Measurements from ENCODE around the gene GSPT1. TPM values are rescaled to one million over a fixed set of nuclear protein-coding genes. Genes with fewer than 3 reads are reported as not detected.
"Not testable (repeated sequence)": the region's sequence is repeated elsewhere in the genome, so short reads cannot be mapped to it uniquely, and the experiment has no call there.

The GSPT1 gene
- polyA plus RNA-seq, 1 of the 3 experiments (the other 2 are of a cell fraction) = 41.5 TPM

GRCh38 chr16:11833951-11834695 lies 81.6 kb downstream of the GSPT1 start:
- Histone ChIP-seq H3K9me3 (no peaks in the 10 kb centered on the region), H4K20me1 (ENCODE audit: insufficient read depth) (peaks cover 9% of the 10 kb centered on the region; the same call in 1 of the 2 replicates), H3K27me3 (ENCODE audit: insufficient read depth) (no peaks in the 10 kb centered on the region), H3F3A (replicated peaks; ENCODE audit: insufficient read depth) (peaks cover 31% of the 10 kb centered on the region), H3K4me2 (no peak overlapping the region), H3K36me3 (replicated peaks in 1 of 2; ENCODE audit: control insufficient read depth in 1 of 2, insufficient read depth in 2 of 2, low read length in 1 of 2) (peaks cover 6 to 22% of the 10 kb centered on the region in 2 experiments), H3K4me3 (ENCODE audit: low read depth in 2 of 2, low read length in 1 of 2) (no peak overlapping the region), H3K4me1 (ENCODE audit: control insufficient read depth in 1 of 2, insufficient read depth in 2 of 2, low read depth in 1 of 2, low read length in 1 of 2) (peaks cover 2 to 5% of the 10 kb centered on the region in 2 experiments; a peak in 3 of 4 replicates), H3K27ac (ENCODE audit: low read depth in 2 of 2, low read length in 1 of 2) (peak overlapping the region in 1 of 2 experiments; percentile 16; a peak in 2 of 4 replicates), H2AFZ (ENCODE audit: low read depth) (no peak overlapping the region), H3K9me2 (no peaks in the 10 kb centered on the region), H3K9ac (no peak overlapping the region), H3K79me2 (ENCODE audit: insufficient read depth) (no peaks in the 10 kb centered on the region)
- ChIA-PET CTCF (interaction anchor here (1.3 kb wide), 2 partner anchors 37 to 234 kb away, joined by 4 to 5 read pairs; partner anchors contain the start of gene ZC3H7A), POLR2A (no interaction called here)
- no peak for DNase-seq
- TF ChIP-seq MEF2A (IDR thresholded peaks at IDR 0.05; ENCODE audit: borderline replicate concordance, low read depth) (peak; percentile 41; the same call in 1 of the 2 replicates), MXI1 (IDR thresholded peaks at IDR 0.05; ENCODE audit: low read depth, low read length) (no peak)
- WGBS (ENCODE audit: low lambda C conversion rate) = 63% methylated on average over 6 of the region's 6 CpGs

- Histone ChIP-seq H3K36me3 (replicated peaks in 1 of 2; ENCODE audit: control insufficient read depth in 1 of 2, insufficient read depth in 2 of 2, low read length in 1 of 2) (no peaks in the 10 kb centered on the region), H3K4me1 (ENCODE audit: control insufficient read depth in 1 of 2, insufficient read depth in 2 of 2, low read depth in 1 of 2, low read length in 1 of 2) (no peaks in the 10 kb centered on the region; a peak in 1 of 4 replicates), H3K4me2 (no peak overlapping the region), H4K20me1 (ENCODE audit: insufficient read depth) (no peaks in the 10 kb centered on the region), H3K9me2 (no peaks in the 10 kb centered on the region), H3F3A (replicated peaks; ENCODE audit: insufficient read depth) (no peaks in the 10 kb centered on the region), H3K4me3 (ENCODE audit: low read depth in 2 of 2, low read length in 1 of 2) (no peak overlapping the region), H3K27me3 (ENCODE audit: insufficient read depth) (no peaks in the 10 kb centered on the region), H2AFZ (ENCODE audit: low read depth) (no peak overlapping the region), H3K79me2 (ENCODE audit: insufficient read depth) (no peaks in the 10 kb centered on the region), H3K9ac (no peak overlapping the region), H3K27ac (ENCODE audit: low read depth in 2 of 2, low read length in 1 of 2) (no peak overlapping the region), H3K9me3 (no peaks in the 10 kb centered on the region)
- CTCF ChIA-PET = no interaction called here
- TF ChIP-seq RXRA (IDR thresholded peaks at IDR 0.05; ENCODE audit: borderline replicate concordance, low read depth) (no peak), GATA2 (CRISPR knock-in tag; IDR thresholded peaks at IDR 0.05) (no peak), TCF12 (IDR thresholded peaks at IDR 0.05) (no peak), YY1 (IDR thresholded peaks at IDR 0.05; ENCODE audit: low read depth) (no peak)
- WGBS (ENCODE audit: low lambda C conversion rate) = 85% methylated on average over 5 of the region's 5 CpGs
- no peak for DNase-seq
- POLR2A ChIA-PET = interaction anchor here (0.6 kb wide), 1 partner anchor 12 kb away, joined by 3 read pairs; no protein-coding TSS in a partner anchor
Measured at GRCh38 chr16:11828696-11829095, 87.1 kb downstream of the GSPT1 start.

DNA sequence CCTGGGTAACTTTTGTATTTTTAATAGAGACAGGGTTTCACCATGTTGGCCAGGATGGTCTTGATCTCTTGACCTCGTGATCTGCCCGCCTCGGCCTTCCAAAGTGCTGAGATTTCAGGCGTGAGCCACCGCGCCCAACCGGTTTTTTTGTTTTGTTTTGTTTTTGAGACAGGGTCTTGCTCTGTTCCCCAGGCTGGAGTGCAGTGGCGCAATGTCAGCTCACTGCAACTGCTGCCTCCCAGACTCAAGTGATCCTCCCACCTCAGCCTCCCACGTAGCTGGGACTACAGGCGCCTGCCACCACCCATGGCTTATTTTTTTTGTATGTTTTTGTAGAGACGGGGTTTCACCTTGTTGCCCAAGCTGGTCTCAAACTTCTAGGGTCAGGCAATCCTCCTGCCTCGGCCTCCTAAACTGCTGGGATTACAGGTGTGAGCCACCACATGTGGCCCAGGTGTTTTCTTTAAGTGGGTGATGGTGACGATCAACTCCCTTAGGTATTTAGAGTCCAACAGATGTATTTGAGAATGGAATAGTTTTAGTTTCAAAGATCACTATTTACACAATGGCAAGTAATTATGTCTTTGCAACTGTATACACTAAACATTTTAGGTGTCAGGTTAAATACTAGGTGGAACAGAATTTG lies 90.1 kb downstream of the GSPT1 start:
- H3F3A ChIP-seq (replicated peaks; ENCODE audit: insufficient read depth); H3K9me2 ChIP-seq; H3K36me3 ChIP-seq (replicated peaks in 1 of 2; ENCODE audit: control insufficient read depth in 1 of 2, insufficient read depth in 2 of 2, low read length in 1 of 2); H3K27ac ChIP-seq (ENCODE audit: low read depth in 2 of 2, low read length in 1 of 2); H3K27me3 ChIP-seq (ENCODE audit: insufficient read depth); H3K9me3 ChIP-seq; POLR2A ChIA-PET; H2AFZ ChIP-seq (ENCODE audit: low read depth); H3K4me1 ChIP-seq (ENCODE audit: control insufficient read depth in 1 of 2, insufficient read depth in 2 of 2, low read depth in 1 of 2, low read length in 1 of 2); DNase-seq; H3K4me2 ChIP-seq; H3K9ac ChIP-seq; H3K79me2 ChIP-seq (ENCODE audit: insufficient read depth); H3K4me3 ChIP-seq (ENCODE audit: low read depth in 2 of 2, low read length in 1 of 2); H4K20me1 ChIP-seq (ENCODE audit: insufficient read depth): not testable (repeated sequence)
- CTCF ChIA-PET = interaction anchor here (0.8 kb wide), 1 partner anchor 242 kb away, joined by 3 read pairs; no protein-coding TSS in a partner anchor
- WGBS (ENCODE audit: low lambda C conversion rate) = 90% methylated on average over 13 of the region's 13 CpGs
